Uterus (tissue), 2 donors: ENCODE measurements around the gene GRAMD1A.

Source experiments
- POLR2A ChIP-seq, 2 donors: fragments of 450-650 bp; IDR thresholded peaks; one replicate each; pipeline ENCODE4 v1.6.1; 2016; ENCODE audit warnings: antibody characterized with exemption in 2 of 2, mild to moderate bottlenecking in 1 of 2, moderate library complexity in 1 of 2
- TF ChIP-seq, protein P1 (sequence below), 4 experiments: fragments of 200-600 bp in 2 of 4; fragments of 450-650 bp in 2 of 4; sonication (generic) in 2 of 4; IDR thresholded peaks; one replicate each; pipeline ENCODE4 v1.5.1; 2016 to 2019; ENCODE audit warnings: antibody characterized with exemption in 4 of 4, mild to moderate bottlenecking in 2 of 4, moderate library complexity in 1 of 4

DNA sequence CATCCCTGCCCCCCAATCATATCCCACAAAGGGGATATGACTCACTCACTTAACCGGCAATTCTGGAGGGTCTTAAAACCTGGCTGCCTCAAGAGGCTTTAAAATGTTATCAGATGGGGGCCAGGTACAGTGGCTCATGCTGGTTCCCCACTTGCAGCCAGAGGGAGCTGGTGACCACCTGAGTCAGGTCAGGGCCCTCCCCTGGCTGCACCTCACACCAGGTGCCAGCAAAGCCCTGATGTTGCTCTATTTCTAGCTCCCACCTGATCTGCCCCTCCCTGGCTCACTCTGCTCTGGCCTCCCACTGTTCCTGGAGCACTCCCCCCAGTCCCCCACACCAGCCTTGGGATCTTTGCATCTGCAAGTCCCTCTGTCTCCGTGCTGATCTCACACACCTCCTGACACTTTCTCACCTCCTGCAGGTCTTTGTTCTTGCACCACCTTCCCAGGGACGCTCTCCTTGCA, 55.6 kb downstream of the GRAMD1A start:
- TF ChIP-seq, protein P1, sequence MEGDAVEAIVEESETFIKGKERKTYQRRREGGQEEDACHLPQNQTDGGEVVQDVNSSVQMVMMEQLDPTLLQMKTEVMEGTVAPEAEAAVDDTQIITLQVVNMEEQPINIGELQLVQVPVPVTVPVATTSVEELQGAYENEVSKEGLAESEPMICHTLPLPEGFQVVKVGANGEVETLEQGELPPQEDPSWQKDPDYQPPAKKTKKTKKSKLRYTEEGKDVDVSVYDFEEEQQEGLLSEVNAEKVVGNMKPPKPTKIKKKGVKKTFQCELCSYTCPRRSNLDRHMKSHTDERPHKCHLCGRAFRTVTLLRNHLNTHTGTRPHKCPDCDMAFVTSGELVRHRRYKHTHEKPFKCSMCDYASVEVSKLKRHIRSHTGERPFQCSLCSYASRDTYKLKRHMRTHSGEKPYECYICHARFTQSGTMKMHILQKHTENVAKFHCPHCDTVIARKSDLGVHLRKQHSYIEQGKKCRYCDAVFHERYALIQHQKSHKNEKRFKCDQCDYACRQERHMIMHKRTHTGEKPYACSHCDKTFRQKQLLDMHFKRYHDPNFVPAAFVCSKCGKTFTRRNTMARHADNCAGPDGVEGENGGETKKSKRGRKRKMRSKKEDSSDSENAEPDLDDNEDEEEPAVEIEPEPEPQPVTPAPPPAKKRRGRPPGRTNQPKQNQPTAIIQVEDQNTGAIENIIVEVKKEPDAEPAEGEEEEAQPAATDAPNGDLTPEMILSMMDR (IDR thresholded peaks at IDR 0.05): no peak
- no peak for TF ChIP-seq POLR2A (IDR thresholded peaks at IDR 0.05)
